GM21423 (cell line): ENCODE measurements around the gene TARM1.

Source experiments
- ATAC-seq: cut with Tn5 transposase; IDR thresholded peaks from one replicate; pipeline ENCODE4 v1.9.1; 2021; ENCODE audit warnings: mild to moderate bottlenecking, moderate library complexity; ENCODE audit not compliant: unreplicated experiment

Gene TARM1

GRCh38 chr19:54035215-54036178, 45.7 kb downstream of the TARM1 start:
- ATAC-seq, result no peak

DNA sequence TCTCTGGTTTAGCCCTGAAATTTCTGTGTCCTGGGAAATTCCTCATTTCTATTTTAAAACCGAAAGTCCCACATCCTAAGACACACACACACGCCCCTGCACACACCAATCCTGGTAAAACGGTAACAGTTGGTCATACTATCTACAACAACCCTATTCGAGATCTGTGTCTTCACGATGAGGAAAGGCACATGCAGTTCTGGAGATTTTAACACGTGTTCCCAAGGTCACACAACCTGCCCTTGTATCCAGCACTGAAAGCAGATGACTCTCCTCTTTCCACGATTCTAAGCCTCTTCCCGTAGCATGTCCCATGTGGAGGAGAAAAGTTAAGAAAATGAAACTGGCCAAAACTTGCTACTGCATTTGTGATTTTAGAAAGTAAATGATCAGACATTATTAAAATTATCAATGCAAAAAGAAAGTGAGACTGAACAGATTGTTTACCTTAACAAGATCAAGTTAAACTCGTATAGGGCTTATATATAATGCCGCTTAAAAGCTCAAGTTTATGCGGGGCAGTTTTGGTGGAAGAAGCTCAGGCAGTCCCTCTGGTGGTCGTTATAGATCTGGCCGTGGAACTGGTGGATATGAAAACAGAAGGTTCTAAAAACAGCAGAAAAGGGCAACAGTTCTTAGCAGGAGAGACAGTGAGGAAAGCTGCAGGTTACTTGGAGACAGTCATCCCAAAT, 50.1 kb downstream of the TARM1 start:
- no peak for ATAC-seq

GRCh38 chr19:54029930-54030490, 51.2 kb downstream of the TARM1 start:
- ATAC-seq, result no peak

GRCh38 chr19:54029301-54029700, 51.9 kb downstream of the TARM1 start:
- no peak for ATAC-seq

- ATAC-seq, result no peak
These were observed 54.5 kb downstream of the TARM1 start for GRCh38 chr19:54026656-54027055.

DNA sequence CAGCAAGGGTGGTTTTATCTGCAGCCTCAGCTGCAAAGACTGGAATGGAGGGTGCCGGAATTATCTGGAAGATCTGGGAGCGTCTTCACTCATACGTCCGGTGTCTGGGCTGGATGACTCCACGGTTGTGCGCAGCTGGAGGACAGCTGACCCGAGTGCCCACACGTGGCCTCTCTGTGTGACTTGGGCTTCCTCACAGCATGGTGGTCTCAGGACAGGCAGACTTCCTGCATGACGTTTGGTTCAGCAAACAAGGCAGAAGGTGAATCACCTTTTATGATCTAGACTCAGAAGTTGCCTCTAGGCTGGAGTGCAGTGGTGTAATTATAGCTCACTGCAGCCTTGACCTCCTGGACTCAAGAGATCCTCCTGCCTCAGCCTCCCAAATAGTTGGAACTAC, 56.5 kb downstream of the TARM1 start:
- no peak for ATAC-seq

DNA sequence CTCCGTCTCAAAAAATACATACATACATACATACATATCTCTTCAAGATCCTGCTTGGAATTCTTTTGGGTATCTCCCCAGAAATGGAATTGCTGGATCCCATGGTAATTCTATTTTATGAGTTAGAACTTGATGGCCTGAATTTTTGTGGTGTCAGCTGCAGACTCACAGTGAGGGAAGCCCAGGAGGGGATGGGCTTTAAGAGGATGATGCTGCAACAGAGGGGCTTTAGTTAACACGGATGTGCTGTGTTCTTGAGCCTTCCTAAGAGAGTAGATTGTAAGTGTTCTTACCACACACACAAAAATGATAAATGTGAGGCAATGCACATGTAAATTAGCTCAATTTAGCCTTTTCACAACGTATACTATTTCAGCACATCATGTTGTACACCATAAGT, 58.0 kb downstream of the TARM1 start:
- no peak for ATAC-seq

DNA sequence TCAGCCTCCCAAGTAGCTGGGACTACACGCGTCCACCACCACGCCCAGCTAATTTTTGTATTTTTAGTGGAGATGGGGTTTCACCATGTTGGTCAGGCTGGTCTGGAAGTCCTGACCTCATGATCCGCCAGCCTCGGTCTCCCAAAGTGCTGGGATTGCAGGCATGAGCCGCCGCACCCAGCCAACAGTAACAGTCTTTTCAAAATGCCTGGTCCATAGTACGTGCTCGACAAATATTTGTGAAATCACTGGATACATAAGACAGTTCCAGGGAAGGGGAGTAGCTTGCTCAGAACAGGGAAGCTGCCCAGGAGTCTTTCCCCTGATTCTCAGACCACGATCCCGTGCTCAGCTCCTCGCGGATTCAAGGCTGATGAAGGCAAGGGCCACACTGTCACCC, 59.2 kb downstream of the TARM1 start:
- no peak for ATAC-seq

- ATAC-seq, result no peak
These were observed 59.8 kb downstream of the TARM1 start for GRCh38 chr19:54021363-54021762.
